Liver (tissue), 9 donors: ENCODE measurements around the gene NDOR1. TPM values are rescaled to one million over a fixed set of nuclear protein-coding genes. Genes with fewer than 3 reads are reported as not detected.

Experiments used
- DNase-seq: peaks from one replicate; pipeline ENCODE4 v3.0.0-alpha.2; 2017; ENCODE audit warnings: low spot score
- H3K27ac ChIP-seq, 2 donors: one replicate each; pipeline ENCODE4 v1.7.0; 2013; ENCODE audit warnings: inconsistent platforms in 2 of 2, low read length in 2 of 2, control low read depth in 1 of 2, low read depth in 1 of 2, mild to moderate bottlenecking in 1 of 2
- H3K27me3 ChIP-seq, 4 donors: one replicate each; pipeline versions ENCODE4 v1.6.1 to v1.7.0; 2013; ENCODE audit warnings: low read length in 3 of 4, inconsistent platforms in 1 of 4, mild to moderate bottlenecking in 1 of 4, moderate library complexity in 1 of 4; ENCODE audit not compliant: control insufficient read depth in 4 of 4, insufficient read depth in 4 of 4
- H3K36me3 ChIP-seq, 4 donors: one replicate each; pipeline versions ENCODE4 v1.6.1 to v1.7.0; 2013; ENCODE audit warnings: low read length in 3 of 4, mild to moderate bottlenecking in 3 of 4, low read depth in 1 of 4, moderate library complexity in 1 of 4; ENCODE audit not compliant: control insufficient read depth in 4 of 4, insufficient read depth in 3 of 4
- H3K4me1 ChIP-seq, 4 donors: one replicate each; pipeline versions ENCODE4 v1.6.1 to v1.7.0; 2013; ENCODE audit warnings: low read length in 3 of 4, mild to moderate bottlenecking in 3 of 4, moderate library complexity in 1 of 4; ENCODE audit not compliant: control insufficient read depth in 4 of 4, insufficient read depth in 4 of 4
- H3K4me3 ChIP-seq, 3 donors: one replicate each; pipeline versions ENCODE4 v1.6.1 to v1.7.0; 2013; ENCODE audit warnings: low read length in 3 of 3, control low read depth in 1 of 3, low read depth in 1 of 3, mild to moderate bottlenecking in 1 of 3
- H3K9ac ChIP-seq, 2 donors: one replicate each; pipeline ENCODE4 v1.7.0; 2013; ENCODE audit warnings: low read length in 2 of 2, mild to moderate bottlenecking in 2 of 2, moderate library complexity in 2 of 2, control low read depth in 1 of 2, low read depth in 1 of 2
- H3K9me3 ChIP-seq, 4 donors: one replicate each; pipeline versions ENCODE4 v1.6.1 to v1.7.0; 2013; ENCODE audit warnings: low read length in 3 of 4; ENCODE audit not compliant: control insufficient read depth in 4 of 4
- ATF3 ChIP-seq: IDR thresholded peaks from 2 replicates; pipeline ENCODE4 v1.6.1; 2016; ENCODE audit warnings: antibody characterized with exemption
- CTCF ChIP-seq: fragments of 150-350 bp; IDR thresholded peaks from 2 replicates; pipeline ENCODE4 v1.5.1; 2017; ENCODE audit warnings: improper control_type of control experiment, low read depth, low read length; ENCODE audit not compliant: missing input control
- EGR1 ChIP-seq, 2 donors: IDR thresholded peaks; 2 replicates each; pipeline ENCODE4 v1.6.1; 2016 to 2018; ENCODE audit warnings: antibody characterized with exemption in 2 of 2, low read depth in 2 of 2
- FOXA1 ChIP-seq: IDR thresholded peaks from 2 replicates; pipeline ENCODE4 v1.6.1; 2016; ENCODE audit warnings: antibody characterized with exemption
- FOXA2 ChIP-seq: IDR thresholded peaks from 2 replicates; pipeline ENCODE4 v1.6.1; 2016; ENCODE audit warnings: antibody characterized with exemption
- GABPA ChIP-seq, 2 donors: IDR thresholded peaks in 1 of 2; conservative IDR thresholded peaks in 1 of 2; 2 replicates each; pipeline ENCODE4 v1.6.1; 2016; ENCODE audit warnings: antibody characterized with exemption in 2 of 2, mild to moderate bottlenecking in 1 of 2, moderate library complexity in 1 of 2
- HNF4G ChIP-seq: IDR thresholded peaks from 2 replicates; pipeline ENCODE4 v1.6.1; 2016; ENCODE audit warnings: antibody characterized with exemption
- MAX ChIP-seq: IDR thresholded peaks from 2 replicates; pipeline ENCODE4 v1.6.1; 2016; ENCODE audit warnings: antibody characterized with exemption
- NR2F2 ChIP-seq: IDR thresholded peaks from 2 replicates; pipeline ENCODE4 v1.6.1; 2016; ENCODE audit warnings: antibody characterized with exemption
- RAD21 ChIP-seq, 2 donors: IDR thresholded peaks; 2 replicates each; pipeline ENCODE4 v1.6.1; 2016; ENCODE audit warnings: antibody characterized with exemption in 2 of 2, mild to moderate bottlenecking in 2 of 2
- YY1 ChIP-seq: IDR thresholded peaks from 2 replicates; pipeline ENCODE4 v1.6.1; 2016; ENCODE audit warnings: antibody characterized with exemption, mild to moderate bottlenecking
- ZBTB33 ChIP-seq: IDR thresholded peaks from 2 replicates; pipeline ENCODE4 v1.6.1; 2016; ENCODE audit warnings: antibody characterized with exemption
- whole genome bisulfite sequencing: extraction: QIAGEN DNeasy Blood & Tissue Kit; methylation state at CpG from one replicate; pipeline ENCODE4 v1.1.7; 2013; 5-methylcytosine and 5-hydroxymethylcytosine counted together
- polyA plus RNA-seq, 2 donors: library from polyadenylated mRNA; stranded (reverse) in 1 of 2; unstranded in 1 of 2; fragments of 200-250 nt in 1 of 2; fragments of >200 nt in 1 of 2; fragmentation: Nextera tagmentation in 1 of 2; extraction: Ambion mirVana in 1 of 2; gene quantifications; one replicate each; pipeline versions ENCODE4 v1.2.1 to v1.2.3, GENCODE V29; 2013 to 2015
- total RNA-seq, 2 donors: library from RNA; depleted of rRNA; stranded (reverse); fragments of >200 nt; gene quantifications; one replicate each; pipeline ENCODE4 v1.2.3, GENCODE V29; 2014
- donor health status: healthy.
- donor health status: healthy.
- donor health status: healthy.
- donor health status: healthy.
- donor health status: healthy.

Gene NDOR1
- total and polyA plus RNA-seq, 4 donors: 2.5 to 4.7 (median 3.2) TPM

- WGBS: 63% methylated on average over 18 of the region's 18 CpGs
- Histone ChIP-seq H3K9me3 (no peaks in the 10 kb centered on the region), H3K4me3 (no peak overlapping the region), H3K27me3 (no peaks in the 10 kb centered on the region), H3K9ac (no peak overlapping the region), H3K36me3 (no peaks in the 10 kb centered on the region), H3K27ac (no peak overlapping the region), H3K4me1 (peaks cover 8 to 21% (median 14%) of the 10 kb centered on the region in 4 donors)
- DNase-seq: no peak
- TF ChIP-seq RAD21 (IDR thresholded peaks at IDR 0.05): no peak
- no peak for TF ChIP-seq ATF3
- no peak for TF ChIP-seq HNF4G
- no peak for TF ChIP-seq CTCF
- no peak for TF ChIP-seq NR2F2
- TF ChIP-seq EGR1 (IDR thresholded peaks at IDR 0.05; ENCODE audit: low read depth in 2 of 2): no peak
- TF ChIP-seq ZBTB33: no peak
- TF ChIP-seq GABPA (IDR thresholded peaks at IDR 0.05 in 1 of 2, conservative IDR thresholded peaks at IDR 0.05 in 1 of 2): no peak
These were observed 21.0 kb downstream of the NDOR1 start for GRCh38 chr9:137226338-137227053.

- Histone ChIP-seq H3K27me3 (no peaks in the 10 kb centered on the region), H3K4me3 (no peak within 1 kb of the TSS), H3K27ac (no peak within 1 kb of the TSS), H3K9ac (no peak within 1 kb of the TSS), H3K36me3 (no peaks in the 10 kb centered on the region), H3K9me3 (no peaks in the 10 kb centered on the region), H3K4me1 (peaks cover 8 to 18% (median 13%) of the 10 kb centered on the region in 4 donors)
- TF ChIP-seq FOXA2 (no peak), ZBTB33 (no peak), RAD21 (IDR thresholded peaks at IDR 0.05) (peak; percentile 93 to 96), YY1 (no peak), FOXA1 (no peak), CTCF (peak; percentile 91), MAX (no peak)
- peak; percentile 87 for DNase-seq
- WGBS: 30% methylated on average over 25 of the region's 25 CpGs
These were observed 21.8 kb downstream of the NDOR1 start, which contains the start of gene RNF224 for GRCh38 chr9:137227054-137227852. Gene RNF224 (plus strand): TSS chr9:137227502. CDS start chr9:137228336, 834 bp downstream.
